ENCODE measurements around the gene IL17RE. TPM values are rescaled to one million over a fixed set of nuclear protein-coding genes. Genes with fewer than 3 reads are reported as not detected.

Gene IL17RE
- total RNA-seq, 1 experiment from 2014 or later: 4.0 TPM

- H3K27ac ChIP-seq (ENCODE audit: low read length): peak overlapping the region; percentile 99; the same call in 1 of the 2 replicates
- H3K27me3 ChIP-seq (ENCODE audit: low read length): no peaks in the 10 kb centered on the region
- H3K4me2 ChIP-seq (ENCODE audit: low read length): peak overlapping the region; percentile 99
- peaks cover 26% of the 10 kb centered on the region for H3K79me2 ChIP-seq (ENCODE audit: low read length)
- no peaks in the 10 kb centered on the region for H3F3A ChIP-seq (ENCODE audit: low read length, unreplicated experiment)
- ChIA-PET POLR2A (ENCODE audit: unreplicated experiment) (interaction anchor here (0.7 kb wide), 1 partner anchor 13 kb away, joined by 6 read pairs; no protein-coding TSS in a partner anchor), CTCF (no interaction called here)
- H3K9me2 ChIP-seq (replicated peaks; ENCODE audit: low read length): no peaks in the 10 kb centered on the region
- H3K9ac ChIP-seq (ENCODE audit: low read length): peak overlapping the region; percentile 94
- no TSS peak for BruUV-seq (replicated peaks)
- no peak overlapping the region for H2AFZ ChIP-seq (ENCODE audit: low read length)
- DNase-seq (no peak), ATAC-seq (no peak)
- no peaks in the 10 kb centered on the region for H4K20me1 ChIP-seq (ENCODE audit: low read length)
- peak overlapping the region; percentile 75 for H3K4me3 ChIP-seq (ENCODE audit: low read length)
- intact Hi-C loops (cut with micrococcal nuclease): loop anchor here (2.0 to 5.0 kb wide), 3 partner anchors 36 to 59 kb away; partner anchors contain the start of gene CIDEC
- no peaks in the 10 kb centered on the region for H3K9me3 ChIP-seq (ENCODE audit: low read length)
- peaks cover 52% of the 10 kb centered on the region for H3K4me1 ChIP-seq (ENCODE audit: insufficient read depth, low read length)
- no peak for TF ChIP-seq EZH2phosphoT487 (IDR thresholded peaks at IDR 0.05; ENCODE audit: borderline replicate concordance, low read length)
- TF ChIP-seq EZH2 (IDR thresholded peaks at IDR 0.05; ENCODE audit: low read length, unreplicated experiment): no peak
- TF ChIP-seq CTCF (conservative IDR thresholded peaks at IDR 0.05; ENCODE audit: low read depth, low read length): no peak
- H3K36me3 ChIP-seq (ENCODE audit: low read depth, low read length): 0 out of 2 replicates have a peak, but pooled peaks cover 2% of the 10 kb centered on the region
Measured at GRCh38 chr3:9917820-9918219, 15.2 kb downstream of the IL17RE start.

- no peaks in the 10 kb centered on the region for H3K27me3 ChIP-seq (ENCODE audit: low read length)
- CTCF ChIA-PET: no interaction called here
Measured at GRCh38 chr3:9918261-9919038, 15.8 kb downstream of the IL17RE start.

More at GRCh38 chr3:9918261-9919038, 15.8 kb downstream of the IL17RE start:
- TF ChIP-seq EZH2 (IDR thresholded peaks at IDR 0.05; ENCODE audit: low read length, unreplicated experiment): no peak
- TF ChIP-seq CTCF (conservative IDR thresholded peaks at IDR 0.05; ENCODE audit: low read depth, low read length): no peak
- TF ChIP-seq EZH2phosphoT487 (IDR thresholded peaks at IDR 0.05; ENCODE audit: borderline replicate concordance, low read length): no peak
- H3K4me3 ChIP-seq (ENCODE audit: low read length): peak overlapping the region; percentile 75; the same call in 1 of the 2 replicates
- DNase-seq (no peak), ATAC-seq (no peak)
- H4K20me1 ChIP-seq (ENCODE audit: low read length): no peaks in the 10 kb centered on the region
- POLR2A ChIA-PET (ENCODE audit: unreplicated experiment): interaction anchor here (0.7 kb wide), 1 partner anchor 13 kb away, joined by 6 read pairs; no protein-coding TSS in a partner anchor
- no peak overlapping the region for H3K27ac ChIP-seq (ENCODE audit: low read length)
- peak overlapping the region; percentile 94; the same call in 1 of the 2 replicates for H3K9ac ChIP-seq (ENCODE audit: low read length)
- no peaks in the 10 kb centered on the region for H3K9me3 ChIP-seq (ENCODE audit: low read length)
- H3K9me2 ChIP-seq (replicated peaks; ENCODE audit: low read length): no peaks in the 10 kb centered on the region
- no TSS peak for BruUV-seq (replicated peaks)
- H3K79me2 ChIP-seq (ENCODE audit: low read length): peaks cover 26% of the 10 kb centered on the region
- peak overlapping the region; percentile 99 for H3K4me2 ChIP-seq (ENCODE audit: low read length)
- intact Hi-C loops (cut with micrococcal nuclease): loop anchor here (5.0 kb wide), 2 partner anchors 36 to 56 kb away; partner anchors contain the start of gene CIDEC
- H2AFZ ChIP-seq (ENCODE audit: low read length): no peak overlapping the region
- H3K4me1 ChIP-seq (ENCODE audit: insufficient read depth, low read length): peaks cover 49% of the 10 kb centered on the region
- H3K36me3 ChIP-seq (ENCODE audit: low read depth, low read length): 0 out of 2 replicates have a peak, but pooled peaks cover 2% of the 10 kb centered on the region
- no peaks in the 10 kb centered on the region for H3F3A ChIP-seq (ENCODE audit: low read length, unreplicated experiment)

All from PC-3 (cell line).